Ovary (tissue), 9 donors: ENCODE results near the gene NCK2. TPM values are rescaled to one million over a fixed set of nuclear protein-coding genes. Genes with fewer than 3 reads are reported as not detected.

Experiments used
- DNase-seq, 5 donors: peaks; one replicate each; pipeline ENCODE4 v3.0.0-alpha.2; 2019 to 2020
- H3K27ac ChIP-seq, 2 donors: fragments of 200-600 bp; one replicate each; pipeline versions ENCODE4 v1.5.1 to v1.8.0; 2019 to 2022
- H3K27me3 ChIP-seq: fragments of 200-600 bp; one replicate; pipeline ENCODE4 v1.8.0; 2022
- H3K36me3 ChIP-seq: fragments of 200-600 bp; sonication (generic); one replicate; pipeline ENCODE4 v1.5.1; 2019
- H3K4me1 ChIP-seq: one replicate; pipeline ENCODE4 v1.8.1; 2013; ENCODE audit warnings: mild to moderate bottlenecking, moderate library complexity; ENCODE audit not compliant: insufficient read depth
- H3K4me3 ChIP-seq: fragments of 200-600 bp; sonication (generic); one replicate; pipeline ENCODE4 v1.5.1; 2017
- H3K9me3 ChIP-seq, 2 donors: fragments of 200-600 bp in 1 of 2; sonication (generic) in 1 of 2; one replicate each; pipeline versions ENCODE4 v1.5.1 to v1.8.1; 2013 to 2019; ENCODE audit warnings: mild to moderate bottlenecking in 1 of 2, moderate library complexity in 1 of 2
- CTCF ChIP-seq, 3 donors: fragments of 450-650 bp in 2 of 3; fragments of 200-600 bp in 1 of 3; IDR thresholded peaks; one replicate each; pipeline versions ENCODE4 v1.5.1 to v1.8.0; 2016 to 2022; ENCODE audit warnings: antibody characterized with exemption in 3 of 3, mild to moderate bottlenecking in 1 of 3
- EP300 ChIP-seq: sonication (generic); formaldehyde crosslinking; IDR thresholded peaks from one replicate; pipeline ENCODE4 v1.6.1; 2017; ENCODE audit warnings: antibody characterized with exemption
- POLR2A ChIP-seq: fragments of 450-650 bp; IDR thresholded peaks from one replicate; pipeline ENCODE4 v1.6.1; 2017; ENCODE audit warnings: antibody characterized with exemption, mild to moderate bottlenecking, moderate library complexity
- WGBS, 3 donors: extraction: QIAGEN DNeasy Blood & Tissue Kit in 1 of 3; methylation state at CpG; one replicate each; pipeline versions ENCODE4 v1.1.5 to v1.1.7; 2013 to 2017; 5-methylcytosine and 5-hydroxymethylcytosine counted together
- intact Hi-C, 4 donors: fragments of 100-400 bp; cut with DNase I; formaldehyde crosslinking; loops; one replicate each; pipeline versions ENCODE4 v1.11.0 to v1.15.1; 2022 to 2023
- polyA plus RNA-seq, 2 donors: library from polyadenylated mRNA; stranded (reverse); fragments of 200-250 nt in 1 of 2; fragments of 350-450 nt in 1 of 2; fragmentation: Illumina TruSeq in 1 of 2; extraction: RNeasy Lipid Tissue Mini Kit (QIAGEN cat#74804) in 1 of 2; gene quantifications; one replicate each; pipeline ENCODE4 v1.2.3, GENCODE V29; 2013 to 2014
- total RNA-seq, 7 donors: library from RNA; depleted of rRNA in 2 of 7; stranded (reverse); fragments of >200 nt in 2 of 7; fragmentation: NEBNext Ultra II Directional in 3 of 7; extraction: Animal tissue kit (Norgen Biotek cat#: 25700) in 3 of 7; gene quantifications; one replicate each; pipeline versions ENCODE4 v1.1.0 to v1.2.4, GENCODE V29; 2016 to 2023
- donor health status: DM: no; HTN: no; CAD: no; lungs with moderate emphysema.
- donor health status: DM: no; HTN: no; CAD: no.
- donor health status: Bipolar disorder and iron deficiency.
- donor health status: DM: yes; HTN: yes; CAD: no.
- donor health status: DM: no; HTN: no; CAD: no.
- donor health status: DM: yes; HTN: yes; CAD: no.

The NCK2 gene
- total and polyA plus RNA-seq, 9 donors, result 16.7 to 42.9 (median 31.2) TPM

DNA sequence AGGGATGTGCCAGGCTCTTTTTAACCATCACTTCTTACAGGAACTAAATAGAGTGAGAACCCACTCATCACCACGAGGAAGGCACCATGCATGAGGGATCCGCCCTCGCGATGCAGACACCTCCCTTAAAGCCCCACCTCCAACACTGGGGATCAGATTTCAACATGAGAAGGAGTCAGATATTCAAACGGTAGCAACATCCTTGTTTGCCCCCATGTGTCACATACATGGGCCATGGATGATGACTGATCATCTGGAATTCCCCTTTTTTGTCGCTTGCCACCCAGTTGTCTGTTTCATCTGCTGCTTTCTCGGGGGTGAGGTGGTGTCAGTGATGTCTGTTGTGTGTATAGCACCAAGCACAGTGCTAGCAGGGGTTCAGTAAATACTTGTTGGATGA is 57.9 kb downstream of the NCK2 start:
- intact Hi-C loops, result no loop called here
- 64 to 75% (median 66%) methylated on average over 7 of the region's 7 CpGs for WGBS, 3 donors
- Histone ChIP-seq H3K4me3 (no peak overlapping the region), H3K9me3 (no peaks in the 10 kb centered on the region), H3K27ac (no peak overlapping the region), H3K4me1 (peaks cover 12% of the 10 kb centered on the region), H3K36me3 (no peaks in the 10 kb centered on the region), H3K27me3 (no peaks in the 10 kb centered on the region)
- TF ChIP-seq POLR2A (no peak), EP300 (no peak), CTCF (IDR thresholded peaks at IDR 0.05) (no peak)
- no peak for DNase-seq

- H3K4me3 ChIP-seq, result no peak overlapping the region
- TF ChIP-seq POLR2A, result no peak
- TF ChIP-seq CTCF (IDR thresholded peaks at IDR 0.05), result no peak
- no peak for TF ChIP-seq EP300
- intact Hi-C loops, result no loop called here
- no peaks in the 10 kb centered on the region for H3K27me3 ChIP-seq
- no peaks in the 10 kb centered on the region for H3K9me3 ChIP-seq
- H3K27ac ChIP-seq, result no peak overlapping the region
- 88 to 94% (median 90%) methylated on average over 3 of the region's 3 CpGs for WGBS, 3 donors
- H3K4me1 ChIP-seq, result peaks cover 12% of the 10 kb centered on the region
- H3K36me3 ChIP-seq, result no peaks in the 10 kb centered on the region
- DNase-seq, result no peak
Observed at GRCh38 chr2:105803337-105803736, 58.6 kb downstream of the NCK2 start.

GRCh38 chr2:105803773-105804172 is 59.1 kb downstream of the NCK2 start:
- Histone ChIP-seq H3K27me3 (no peaks in the 10 kb centered on the region), H3K9me3 (no peaks in the 10 kb centered on the region), H3K4me3 (no peak overlapping the region), H3K27ac (no peak overlapping the region), H3K36me3 (no peaks in the 10 kb centered on the region), H3K4me1 (peaks cover 12% of the 10 kb centered on the region)
- DNase-seq, result no peak
- TF ChIP-seq POLR2A (no peak), EP300 (no peak), CTCF (IDR thresholded peaks at IDR 0.05) (no peak)
- intact Hi-C loops, result no loop called here
- WGBS, 3 donors, result 79 to 84% (median 81%) methylated on average over 4 of the region's 4 CpGs

GRCh38 chr2:105804266-105804665 is 59.6 kb downstream of the NCK2 start:
- H3K4me1 ChIP-seq, result peaks cover 12% of the 10 kb centered on the region

More at GRCh38 chr2:105804266-105804665, 59.6 kb downstream of the NCK2 start:
- DNase-seq, result no peak
- Histone ChIP-seq H3K4me3 (no peak overlapping the region), H3K27ac (no peak overlapping the region), H3K36me3 (no peaks in the 10 kb centered on the region), H3K27me3 (no peaks in the 10 kb centered on the region), H3K9me3 (no peaks in the 10 kb centered on the region)
- 62 to 64% (median 63%) methylated on average over 3 of the region's 3 CpGs for WGBS, 3 donors
- intact Hi-C loops, result no loop called here
- TF ChIP-seq CTCF (IDR thresholded peaks at IDR 0.05) (no peak), EP300 (no peak), POLR2A (no peak)
